Superior temporal gyrus (tissue), 1 donor: Measurements from ENCODE around the gene RSPH10B.
"Not testable (repeated sequence)": the region's sequence is repeated elsewhere in the genome, so short reads cannot be mapped to it uniquely, and the experiment has no call there.

ENCODE experiments used
- DNase-seq: peaks from one replicate; pipeline ENCODE4 v3.0.0-alpha.2; 2016; ENCODE audit errors: extremely low spot score

Gene RSPH10B

GRCh38 chr7:5926263-5926870, 44.1 kb downstream of the RSPH10B start:
- not testable (repeated sequence) for DNase-seq

- DNase-seq, result not testable (repeated sequence)
Measured at GRCh38 chr7:5924630-5925029, 45.9 kb downstream of the RSPH10B start.

GRCh38 chr7:5924180-5924579, 46.3 kb downstream of the RSPH10B start:
- not testable (repeated sequence) for DNase-seq

- not testable (repeated sequence) for DNase-seq
Measured at GRCh38 chr7:5916529-5916928, 54.0 kb downstream of the RSPH10B start.

GRCh38 chr7:5908835-5909234, 61.7 kb downstream of the RSPH10B start:
- not testable (repeated sequence) for DNase-seq

GRCh38 chr7:5904726-5905125, 65.8 kb downstream of the RSPH10B start:
- DNase-seq, result not testable (repeated sequence)

- DNase-seq, result not testable (repeated sequence)
Measured at GRCh38 chr7:5903002-5903401, 67.5 kb downstream of the RSPH10B start.

GRCh38 chr7:5898480-5899224, 71.8 kb downstream of the RSPH10B start, which contains the start of gene CCZ1:
CCZ1 (plus strand) TSS chr7:5898733; CDS start chr7:5898800, 67 bp downstream.
- DNase-seq, result peak; percentile 40

GRCh38 chr7:5897369-5897919, 73.0 kb downstream of the RSPH10B start:
- peak; percentile 73 for DNase-seq

- no peak for DNase-seq
Measured at GRCh38 chr7:5892498-5892897, 78.0 kb downstream of the RSPH10B start.

GRCh38 chr7:5890244-5890643, 80.2 kb downstream of the RSPH10B start:
- not testable (repeated sequence) for DNase-seq

- DNase-seq, result not testable (repeated sequence)
Measured at GRCh38 chr7:5888021-5888420, 82.5 kb downstream of the RSPH10B start.

GRCh38 chr7:5884431-5884830, 86.1 kb downstream of the RSPH10B start:
- not testable (repeated sequence) for DNase-seq

GRCh38 chr7:5880106-5880505, 90.4 kb downstream of the RSPH10B start:
- peak; percentile 76 for DNase-seq

- peak; percentile 22 for DNase-seq
Measured at GRCh38 chr7:5879591-5879990, 90.9 kb downstream of the RSPH10B start.
